GM12875 (cell line): ENCODE results near the gene ZNF385D.
"Not testable (repeated sequence)": the region's sequence is repeated elsewhere in the genome, so short reads cannot be mapped to it uniquely, and the experiment has no call there.

Experiments used
- H3K4me3 ChIP-seq: one replicate; pipeline ENCODE4 v1.5.1; 2011; ENCODE audit warnings: low read depth, low read length, control low read depth
- CTCF ChIP-seq: IDR thresholded peaks from 2 replicates; pipeline ENCODE4 v1.5.1; 2011; ENCODE audit warnings: low read depth, mild to moderate bottlenecking, control low read depth, inconsistent platforms, low read length, moderate library complexity, borderline replicate concordance; ENCODE audit not compliant: insufficient read depth

ZNF385D gene

GRCh38 chr3:21405671-21406667 is 345.0 kb downstream of the ZNF385D start:
- no peak overlapping the region for H3K4me3 ChIP-seq
- no peak for TF ChIP-seq CTCF

- no peak for TF ChIP-seq CTCF
- no peak overlapping the region for H3K4me3 ChIP-seq
Observed at GRCh38 chr3:21398461-21398860, 352.5 kb downstream of the ZNF385D start.

GRCh38 chr3:21393683-21394311 is 357.2 kb downstream of the ZNF385D start:
- no peak for TF ChIP-seq CTCF
- H3K4me3 ChIP-seq: no peak overlapping the region

- TF ChIP-seq CTCF: no peak
- H3K4me3 ChIP-seq: no peak overlapping the region
Observed at GRCh38 chr3:21392526-21392925, 358.5 kb downstream of the ZNF385D start.

- no peak overlapping the region for H3K4me3 ChIP-seq
- no peak for TF ChIP-seq CTCF
Observed at GRCh38 chr3:21390856-21391255, 360.2 kb downstream of the ZNF385D start.

- no peak overlapping the region for H3K4me3 ChIP-seq
- no peak for TF ChIP-seq CTCF
Observed at GRCh38 chr3:21390136-21390535, 360.9 kb downstream of the ZNF385D start.

- H3K4me3 ChIP-seq: not testable (repeated sequence)
Observed at GRCh38 chr3:21387142-21387826, 363.7 kb downstream of the ZNF385D start.

- H3K4me3 ChIP-seq: not testable (repeated sequence)
Observed at GRCh38 chr3:21378036-21378435, 373.0 kb downstream of the ZNF385D start.
